COLO668 (cell line): ENCODE results near the gene NELFA.

ENCODE experiments used
- DNase-seq: peaks from one replicate; lab custom pipeline; 2025; ENCODE audit not compliant: unreplicated experiment; lab: John Stamatoyannopoulos, UW

Gene NELFA

GRCh38 chr4:2008921-2009650 lies at the start of gene NELFA:
Gene NELFA (minus strand): TSS chr4:2008974. CDS start chr4:2008959, 15 bp downstream.
- DNase-seq: peak; percentile 98

GRCh38 chr4:2057382-2058065 lies 48.8 kb upstream of the NELFA start:
- DNase-seq: no peak

GRCh38 chr4:2054217-2054616 lies 45.4 kb upstream of the NELFA start:
- DNase-seq: no peak

- DNase-seq: no peak
Observed at GRCh38 chr4:2051086-2051485, 42.3 kb upstream of the NELFA start.

GRCh38 chr4:2049811-2050210 lies 41.0 kb upstream of the NELFA start:
- DNase-seq: no peak

- DNase-seq: no peak
Observed at GRCh38 chr4:2049381-2049780, 40.6 kb upstream of the NELFA start.

- DNase-seq: no peak
Observed at GRCh38 chr4:2048831-2049230, 40.1 kb upstream of the NELFA start.

- DNase-seq: no peak
Observed at GRCh38 chr4:2047781-2048581, 39.2 kb upstream of the NELFA start.

GRCh38 chr4:2047031-2047660 lies 38.4 kb upstream of the NELFA start:
- no peak for DNase-seq

- no peak for DNase-seq
Observed at GRCh38 chr4:2046031-2046961, 37.5 kb upstream of the NELFA start.

GRCh38 chr4:2045518-2045951 lies 36.8 kb upstream of the NELFA start:
- DNase-seq: no peak

- DNase-seq: no peak
Observed at GRCh38 chr4:2044542-2045517, 36.1 kb upstream of the NELFA start.

- no peak for DNase-seq
Observed at GRCh38 chr4:2044119-2044485, 35.3 kb upstream of the NELFA start.

GRCh38 chr4:2043396-2044118 lies 34.8 kb upstream of the NELFA start:
- no peak for DNase-seq

GRCh38 chr4:2042947-2043395 lies 34.2 kb upstream of the NELFA start:
- no peak for DNase-seq

GRCh38 chr4:2042204-2042946 lies 33.6 kb upstream of the NELFA start:
- peak; percentile 35 for DNase-seq

GRCh38 chr4:2041239-2042130 lies 32.7 kb upstream of the NELFA start:
- peak; percentile 55 for DNase-seq
